Ishikawa (cell line): ENCODE results near the gene AIG1.

ENCODE experiments used
- CEBPB ChIP-seq: IDR thresholded peaks from 2 replicates; pipeline ENCODE4 v1.6.1; 2012
- CREB1 ChIP-seq: IDR thresholded peaks from 2 replicates; pipeline ENCODE4 v1.6.1; 2012; ENCODE audit warnings: low read depth
- EGR1 ChIP-seq: IDR thresholded peaks from 2 replicates; pipeline ENCODE4 v1.6.1; 2012
- EP300 ChIP-seq: IDR thresholded peaks from 2 replicates; pipeline ENCODE4 v1.6.1; 2012; ENCODE audit warnings: borderline replicate concordance
- FOXM1 ChIP-seq: IDR thresholded peaks from 2 replicates; pipeline ENCODE4 v1.6.1; 2012; ENCODE audit warnings: low read depth, borderline replicate concordance
- NFIC ChIP-seq: IDR thresholded peaks from 2 replicates; pipeline ENCODE4 v1.6.1; 2012
- RAD21 ChIP-seq: IDR thresholded peaks from 2 replicates; pipeline ENCODE4 v1.6.1; 2012; ENCODE audit warnings: low read depth
- TAF1 ChIP-seq: IDR thresholded peaks from 2 replicates; pipeline ENCODE4 v1.6.1; 2012; ENCODE audit warnings: low read depth, mild to moderate bottlenecking
- TCF12 ChIP-seq: IDR thresholded peaks from 2 replicates; pipeline ENCODE4 v1.6.1; 2012; ENCODE audit warnings: low read depth
- TEAD4 ChIP-seq: IDR thresholded peaks from 2 replicates; pipeline ENCODE4 v1.6.1; 2012
- YY1 ChIP-seq: IDR thresholded peaks from 2 replicates; pipeline ENCODE4 v1.6.1; 2012; ENCODE audit warnings: low read depth
- ZBTB7A ChIP-seq: IDR thresholded peaks from 2 replicates; pipeline ENCODE4 v1.6.1; 2012; ENCODE audit warnings: low read depth
- TF ChIP-seq, protein P1 (sequence below): IDR thresholded peaks from 2 replicates; pipeline ENCODE4 v1.6.1; 2012
- TF ChIP-seq, protein P2 (sequence below): IDR thresholded peaks from 2 replicates; pipeline ENCODE4 v1.6.1; 2012; ENCODE audit warnings: low read depth, mild to moderate bottlenecking
- TF ChIP-seq, protein P3 (sequence below): IDR thresholded peaks from 2 replicates; pipeline ENCODE4 v1.6.1; 2012

The AIG1 gene

DNA sequence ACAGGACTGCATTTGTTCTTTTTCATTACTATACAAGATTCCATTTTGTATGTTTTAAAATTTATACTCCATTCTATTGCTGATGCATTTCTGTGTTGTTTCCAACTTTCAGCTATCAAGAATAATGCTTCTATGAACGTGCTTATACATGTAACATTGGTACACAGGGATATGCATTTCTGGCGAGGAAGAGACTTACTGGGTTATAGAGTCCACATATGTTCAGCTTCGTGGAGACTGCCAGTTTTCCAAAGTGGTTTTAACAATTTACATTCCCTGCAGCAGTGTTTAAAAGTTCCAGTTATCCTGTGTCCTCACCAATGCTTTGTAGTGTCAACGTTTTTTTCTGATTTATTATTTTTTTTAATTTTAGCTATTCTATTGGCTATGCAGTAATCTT, 48.5 kb downstream of the AIG1 start:
- TF ChIP-seq CEBPB (no peak), RAD21 (no peak), TEAD4 (no peak), TAF1 (no peak), ZBTB7A (no peak), YY1 (no peak), FOXM1 (no peak), EGR1 (no peak), TCF12 (no peak), EP300 (no peak), CREB1 (no peak), NFIC (no peak)
- TF ChIP-seq, protein P1, sequence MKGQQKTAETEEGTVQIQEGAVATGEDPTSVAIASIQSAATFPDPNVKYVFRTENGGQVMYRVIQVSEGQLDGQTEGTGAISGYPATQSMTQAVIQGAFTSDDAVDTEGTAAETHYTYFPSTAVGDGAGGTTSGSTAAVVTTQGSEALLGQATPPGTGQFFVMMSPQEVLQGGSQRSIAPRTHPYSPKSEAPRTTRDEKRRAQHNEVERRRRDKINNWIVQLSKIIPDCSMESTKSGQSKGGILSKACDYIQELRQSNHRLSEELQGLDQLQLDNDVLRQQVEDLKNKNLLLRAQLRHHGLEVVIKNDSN: no peak
- TF ChIP-seq, protein P2, sequence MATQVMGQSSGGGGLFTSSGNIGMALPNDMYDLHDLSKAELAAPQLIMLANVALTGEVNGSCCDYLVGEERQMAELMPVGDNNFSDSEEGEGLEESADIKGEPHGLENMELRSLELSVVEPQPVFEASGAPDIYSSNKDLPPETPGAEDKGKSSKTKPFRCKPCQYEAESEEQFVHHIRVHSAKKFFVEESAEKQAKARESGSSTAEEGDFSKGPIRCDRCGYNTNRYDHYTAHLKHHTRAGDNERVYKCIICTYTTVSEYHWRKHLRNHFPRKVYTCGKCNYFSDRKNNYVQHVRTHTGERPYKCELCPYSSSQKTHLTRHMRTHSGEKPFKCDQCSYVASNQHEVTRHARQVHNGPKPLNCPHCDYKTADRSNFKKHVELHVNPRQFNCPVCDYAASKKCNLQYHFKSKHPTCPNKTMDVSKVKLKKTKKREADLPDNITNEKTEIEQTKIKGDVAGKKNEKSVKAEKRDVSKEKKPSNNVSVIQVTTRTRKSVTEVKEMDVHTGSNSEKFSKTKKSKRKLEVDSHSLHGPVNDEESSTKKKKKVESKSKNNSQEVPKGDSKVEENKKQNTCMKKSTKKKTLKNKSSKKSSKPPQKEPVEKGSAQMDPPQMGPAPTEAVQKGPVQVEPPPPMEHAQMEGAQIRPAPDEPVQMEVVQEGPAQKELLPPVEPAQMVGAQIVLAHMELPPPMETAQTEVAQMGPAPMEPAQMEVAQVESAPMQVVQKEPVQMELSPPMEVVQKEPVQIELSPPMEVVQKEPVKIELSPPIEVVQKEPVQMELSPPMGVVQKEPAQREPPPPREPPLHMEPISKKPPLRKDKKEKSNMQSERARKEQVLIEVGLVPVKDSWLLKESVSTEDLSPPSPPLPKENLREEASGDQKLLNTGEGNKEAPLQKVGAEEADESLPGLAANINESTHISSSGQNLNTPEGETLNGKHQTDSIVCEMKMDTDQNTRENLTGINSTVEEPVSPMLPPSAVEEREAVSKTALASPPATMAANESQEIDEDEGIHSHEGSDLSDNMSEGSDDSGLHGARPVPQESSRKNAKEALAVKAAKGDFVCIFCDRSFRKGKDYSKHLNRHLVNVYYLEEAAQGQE: no peak
- TF ChIP-seq, protein P3, sequence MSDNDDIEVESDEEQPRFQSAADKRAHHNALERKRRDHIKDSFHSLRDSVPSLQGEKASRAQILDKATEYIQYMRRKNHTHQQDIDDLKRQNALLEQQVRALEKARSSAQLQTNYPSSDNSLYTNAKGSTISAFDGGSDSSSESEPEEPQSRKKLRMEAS: no peak

DNA sequence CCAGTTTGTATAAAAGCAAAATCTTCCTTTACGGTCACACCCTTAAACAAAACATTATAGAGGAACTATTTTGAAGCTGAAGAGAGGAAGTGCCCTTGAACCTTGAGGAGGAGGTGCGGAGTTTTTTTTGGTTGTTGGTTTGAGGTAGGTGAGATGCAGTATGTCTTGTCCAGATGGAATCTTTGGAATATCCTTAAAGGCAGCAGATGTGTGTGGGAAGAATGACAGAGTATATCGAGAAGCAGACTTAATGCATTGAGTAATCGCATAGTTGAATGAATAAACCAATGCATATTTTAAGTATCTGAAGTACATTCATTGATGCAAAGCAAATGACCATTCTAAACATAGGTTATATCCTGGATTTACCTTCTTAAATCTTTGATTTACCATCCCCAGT, 49.9 kb downstream of the AIG1 start:
- TF ChIP-seq, protein P2: no peak
- TF ChIP-seq ZBTB7A (no peak), FOXM1 (no peak), EGR1 (no peak), TCF12 (no peak)
- TF ChIP-seq, protein P1: no peak

DNA sequence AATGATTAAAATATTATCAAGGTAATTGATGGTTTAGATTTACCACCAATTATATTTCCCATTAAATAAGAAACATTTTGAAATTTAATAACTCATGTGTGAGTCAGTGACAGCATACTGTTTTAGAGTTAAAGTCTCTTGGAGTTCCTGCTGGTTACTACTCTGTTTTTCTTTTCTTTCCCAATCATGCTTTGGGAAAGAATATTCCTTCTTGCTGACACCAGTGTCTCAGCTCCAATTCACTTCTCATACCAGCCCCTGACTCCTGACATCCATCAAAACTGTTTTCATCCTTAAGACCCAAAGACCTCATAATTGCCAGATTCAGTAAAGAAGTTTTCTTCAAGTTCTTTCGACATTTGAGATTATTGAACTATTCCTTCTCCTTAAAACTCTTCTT, 50.3 kb downstream of the AIG1 start:
- TF ChIP-seq CREB1 (no peak), NFIC (no peak)

DNA sequence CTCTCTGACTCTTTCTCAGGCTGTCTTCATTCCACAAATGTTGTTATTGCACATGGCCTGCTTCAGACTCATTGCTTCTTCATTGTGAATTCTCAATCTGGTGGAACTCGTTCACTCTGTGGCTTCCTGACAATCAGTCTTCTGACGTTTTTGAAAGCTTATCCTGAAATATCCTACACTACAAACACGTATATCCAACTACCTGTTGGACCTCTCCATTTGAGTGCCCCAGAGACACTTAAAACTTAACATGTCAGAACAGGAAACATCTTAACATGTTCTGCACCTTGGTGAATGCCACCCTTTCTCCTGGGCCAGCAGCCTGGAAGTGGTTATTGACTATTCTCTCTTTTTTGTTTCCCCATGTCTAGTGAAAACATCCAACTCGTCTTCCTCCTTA, 50.8 kb downstream of the AIG1 start:
- TF ChIP-seq CREB1: no peak
- TF ChIP-seq ZBTB7A: no peak
- no peak for TF ChIP-seq TCF12
- no peak for TF ChIP-seq RAD21
- TF ChIP-seq YY1: no peak
- TF ChIP-seq, protein P1: no peak
- TF ChIP-seq, protein P3: no peak
- no peak for TF ChIP-seq EGR1
- TF ChIP-seq, protein P2: no peak
